Activated CD4-positive, CD25-positive, alpha-beta regulatory T cell treated with anti-CD3 and anti-CD28 coated beads, Interleukin-2, amount 50 U/mL, for 72 hours (primary cell): ENCODE results near the gene GOLT1A.

Experiments
- DNase-seq: peaks from one replicate; pipeline ENCODE4 v3.0.0; 2021

The GOLT1A gene

DNA sequence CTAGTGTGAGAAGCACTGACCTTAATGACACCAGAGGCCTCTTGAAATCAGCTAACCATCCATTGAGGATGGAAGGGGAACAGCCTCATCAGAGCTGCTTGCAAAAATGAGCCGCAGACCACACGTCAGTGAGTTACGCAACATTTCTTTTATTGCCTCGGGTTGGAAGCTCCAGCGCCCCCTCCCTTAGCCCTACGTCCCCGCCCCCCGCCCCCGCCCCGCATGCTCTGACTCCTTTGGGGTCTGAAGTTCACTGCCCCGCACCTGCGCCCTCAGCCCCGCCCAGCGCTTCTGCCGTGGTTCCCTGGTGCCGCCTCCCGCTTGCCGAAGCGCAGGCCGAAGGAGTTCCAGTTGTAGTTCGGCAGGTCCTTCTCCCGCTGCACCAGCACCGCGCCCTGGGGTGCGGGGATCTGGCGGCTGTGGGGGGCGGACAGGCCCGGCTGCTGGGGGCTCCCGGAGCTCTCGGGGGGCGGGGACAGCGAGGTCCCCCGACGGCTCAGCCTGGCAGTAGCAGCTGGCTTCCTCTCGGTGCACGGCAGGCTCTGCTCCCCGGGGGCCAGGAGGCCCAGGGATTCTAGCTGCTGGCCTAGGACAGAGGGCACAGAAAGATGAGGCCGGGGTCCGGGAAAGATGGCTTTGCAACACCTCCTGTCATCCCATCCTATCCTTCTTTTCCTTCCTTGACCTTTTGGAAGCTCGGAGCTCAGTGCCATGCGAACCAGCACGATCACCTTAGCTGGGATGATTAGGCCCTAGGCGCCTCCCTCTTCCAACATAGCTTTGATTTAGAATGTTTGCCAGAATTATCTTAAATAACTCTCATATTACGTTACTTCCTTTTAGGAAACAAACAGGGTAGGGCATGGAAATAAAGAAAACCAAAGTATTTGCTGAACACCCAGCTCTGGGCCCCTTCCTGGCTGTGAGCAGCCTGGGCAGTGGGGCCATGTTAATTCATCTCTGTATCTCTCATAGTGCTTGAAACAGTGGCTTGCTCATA lies 23.3 kb downstream of the GOLT1A start:
- no peak for DNase-seq

DNA sequence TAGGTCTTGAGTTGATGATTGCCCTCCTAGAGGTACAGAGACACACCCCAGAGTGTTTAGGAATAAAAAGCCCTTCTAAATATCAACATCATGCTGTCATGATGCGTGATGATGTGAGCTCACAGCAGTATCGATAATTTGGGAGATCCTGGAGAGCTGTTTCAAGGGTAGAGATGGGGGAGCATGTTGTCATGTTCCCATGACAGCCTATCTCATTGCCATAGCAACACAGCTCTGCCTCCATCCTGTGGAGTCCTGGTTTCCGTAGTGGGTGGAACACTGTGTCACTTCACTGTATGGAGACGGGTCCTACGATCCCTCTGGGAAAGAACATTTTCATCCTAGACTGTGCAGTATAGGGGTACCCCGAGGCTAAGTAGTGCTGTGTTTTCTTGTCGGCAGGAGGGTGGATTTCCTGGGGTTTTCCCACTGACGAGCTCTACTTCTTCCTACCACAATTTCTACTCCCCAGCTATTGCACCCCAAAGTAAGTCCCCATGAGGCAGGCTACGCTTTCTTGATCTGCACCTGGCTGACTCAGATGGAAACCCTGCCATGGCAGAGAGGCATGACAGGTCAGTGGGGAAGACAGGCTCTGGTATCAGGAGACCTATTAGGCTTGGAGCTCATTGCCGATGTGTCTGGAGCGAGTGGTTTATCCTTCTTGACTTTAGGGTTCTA lies 24.7 kb downstream of the GOLT1A start:
- no peak for DNase-seq

DNA sequence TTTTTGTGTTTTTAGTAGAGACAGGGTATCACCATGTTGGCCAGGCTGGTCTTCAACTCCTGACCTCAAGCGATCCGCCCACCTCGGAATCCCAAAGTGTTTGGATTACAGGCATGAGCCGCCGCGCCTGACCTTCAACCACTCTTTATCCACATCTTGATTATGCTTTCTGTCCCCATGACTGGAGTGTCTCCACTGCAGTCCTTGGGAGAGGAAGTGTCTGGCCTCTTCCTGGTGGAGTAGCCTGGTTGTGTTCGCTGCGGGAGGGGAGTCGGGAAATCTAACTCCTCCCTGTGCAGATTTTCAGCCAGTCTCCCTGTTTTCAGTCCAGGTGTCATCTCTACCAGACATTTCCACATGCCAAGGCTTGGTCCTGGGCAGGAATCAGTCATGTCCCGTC lies 27.2 kb downstream of the GOLT1A start:
- no peak for DNase-seq

DNA sequence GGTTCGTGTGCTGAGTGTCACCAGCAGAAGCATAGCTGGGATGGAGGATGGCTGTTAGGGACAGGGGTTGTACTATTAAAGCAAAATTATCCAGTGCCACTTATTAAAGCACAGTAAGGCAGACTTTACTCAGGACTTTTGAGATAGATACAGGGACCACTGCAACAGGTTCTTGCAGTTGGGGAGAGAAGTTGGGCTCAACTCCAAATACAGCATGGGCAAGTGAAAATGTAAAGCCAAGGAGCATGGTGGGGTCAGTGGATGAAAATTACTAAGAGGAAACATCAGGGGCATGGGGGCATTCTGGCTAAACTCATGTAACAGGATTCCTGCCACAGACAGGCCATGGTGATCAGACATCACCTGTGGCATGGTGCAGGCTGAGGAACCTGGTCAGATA lies 32.7 kb downstream of the GOLT1A start:
- DNase-seq, result no peak

DNA sequence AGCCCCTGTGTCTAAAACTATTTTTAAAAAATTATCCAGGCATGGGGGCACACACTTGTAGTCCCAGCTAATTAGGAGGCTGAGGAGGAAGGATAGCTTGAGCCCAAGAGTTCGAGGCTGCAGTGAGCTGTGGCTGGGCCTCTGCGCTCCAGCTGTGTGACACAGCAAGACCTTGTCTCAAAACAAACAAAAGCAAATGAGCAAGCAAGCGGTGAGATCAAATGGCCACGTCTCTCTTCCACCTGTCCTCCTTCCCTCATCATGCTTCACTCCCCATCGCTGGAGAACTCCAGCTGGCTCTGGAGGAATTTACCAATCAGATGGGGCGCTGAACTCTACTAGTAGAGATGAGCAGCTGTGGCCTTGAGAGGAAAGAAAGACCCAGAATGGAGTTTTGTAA lies 33.7 kb downstream of the GOLT1A start:
- no peak for DNase-seq

DNA sequence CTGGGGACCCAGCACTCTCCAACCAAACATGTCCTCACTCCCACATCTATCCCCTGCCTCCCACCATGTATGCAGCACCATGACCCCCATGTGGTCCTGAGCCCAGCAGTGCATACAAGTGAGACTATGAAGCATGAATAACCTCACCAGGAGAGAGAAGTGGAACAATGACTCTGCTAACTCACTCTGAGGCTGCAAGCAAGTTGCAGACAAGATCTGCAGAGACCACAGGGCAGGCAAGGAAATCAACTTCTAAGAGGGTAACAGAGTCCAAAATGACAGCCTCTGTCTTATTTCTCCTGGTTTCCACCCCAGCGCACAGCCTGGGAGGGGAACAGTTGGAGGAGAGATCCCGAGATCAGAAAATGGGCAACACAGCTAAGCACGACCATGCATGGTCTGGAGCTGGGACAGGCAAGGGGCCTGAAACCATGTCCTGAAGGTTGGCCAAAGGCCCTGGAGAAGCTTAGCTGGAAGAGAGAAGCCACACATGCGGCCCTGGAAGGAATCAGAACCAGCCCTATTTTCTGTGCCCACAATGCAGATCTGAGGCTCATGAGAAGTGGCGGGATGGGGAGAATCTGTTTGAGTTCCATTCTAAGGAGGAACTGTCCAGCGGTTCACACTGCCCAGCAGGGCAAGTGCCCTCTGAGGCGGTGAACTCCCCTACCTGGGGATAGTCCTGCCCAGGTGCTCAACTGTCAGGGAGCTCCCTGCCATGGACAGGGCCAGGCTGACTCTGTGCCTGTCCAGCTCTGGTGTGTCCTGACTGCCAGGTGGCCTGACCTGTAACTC lies 35.1 kb downstream of the GOLT1A start:
- no peak for DNase-seq

DNA sequence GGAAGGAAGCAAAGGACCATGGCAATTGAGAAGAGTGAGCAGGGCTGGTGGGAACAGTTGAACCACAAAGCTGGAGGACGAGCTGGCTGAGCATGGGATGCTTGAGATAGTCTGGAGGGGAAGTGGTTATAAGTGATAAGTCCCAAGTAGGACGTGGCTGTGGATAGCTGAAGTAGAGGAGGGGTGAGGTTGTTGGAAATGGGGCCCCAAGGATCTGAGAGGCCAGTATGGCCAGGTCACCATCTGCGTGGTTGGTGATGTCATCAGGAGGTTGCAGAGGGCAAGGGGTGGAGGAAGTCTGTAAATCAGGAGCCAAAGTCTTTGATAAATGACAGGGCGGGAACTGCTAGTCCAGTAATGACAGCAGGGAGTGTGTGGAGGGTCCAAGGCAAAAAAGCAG lies 36.7 kb downstream of the GOLT1A start:
- DNase-seq, result no peak

DNA sequence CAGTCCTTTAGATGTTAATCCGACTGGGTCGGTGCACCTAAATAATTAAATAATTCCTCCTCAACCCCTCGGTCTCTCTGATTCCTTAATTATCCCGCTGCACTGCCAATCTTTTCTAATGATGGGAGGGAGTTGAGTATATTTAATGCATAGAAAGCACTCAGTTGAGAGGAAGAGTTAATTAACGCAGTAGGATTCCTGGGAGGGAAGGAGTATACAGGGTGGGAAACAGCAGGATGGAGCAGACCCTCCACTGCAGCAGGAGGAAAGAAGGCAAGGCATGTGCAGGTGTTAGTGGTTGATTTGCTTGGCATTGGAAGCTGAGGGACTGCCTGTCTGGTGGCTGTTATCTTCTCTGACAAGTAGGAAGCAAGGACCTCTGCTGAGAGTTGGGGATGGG lies 37.7 kb downstream of the GOLT1A start:
- no peak for DNase-seq

DNA sequence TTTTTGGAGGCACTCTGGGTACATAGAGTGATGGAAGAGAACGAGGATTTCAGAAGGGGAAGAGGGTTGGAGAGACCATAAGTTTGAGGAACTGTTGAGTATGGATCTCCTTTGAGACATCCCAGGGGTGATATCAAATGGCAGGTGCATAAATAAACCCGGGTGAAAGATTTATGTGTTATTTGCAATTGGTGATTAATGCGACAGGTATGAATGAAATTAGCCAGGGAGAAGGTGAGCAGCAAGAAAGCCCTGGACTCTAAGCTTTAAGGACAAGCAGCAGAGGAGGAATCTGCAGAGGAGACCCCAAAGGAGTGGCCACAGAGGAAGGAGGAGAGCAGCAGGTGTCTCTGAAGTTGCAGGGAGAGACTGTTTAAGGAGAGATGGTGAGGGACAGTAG lies 38.8 kb downstream of the GOLT1A start:
- DNase-seq, result no peak

DNA sequence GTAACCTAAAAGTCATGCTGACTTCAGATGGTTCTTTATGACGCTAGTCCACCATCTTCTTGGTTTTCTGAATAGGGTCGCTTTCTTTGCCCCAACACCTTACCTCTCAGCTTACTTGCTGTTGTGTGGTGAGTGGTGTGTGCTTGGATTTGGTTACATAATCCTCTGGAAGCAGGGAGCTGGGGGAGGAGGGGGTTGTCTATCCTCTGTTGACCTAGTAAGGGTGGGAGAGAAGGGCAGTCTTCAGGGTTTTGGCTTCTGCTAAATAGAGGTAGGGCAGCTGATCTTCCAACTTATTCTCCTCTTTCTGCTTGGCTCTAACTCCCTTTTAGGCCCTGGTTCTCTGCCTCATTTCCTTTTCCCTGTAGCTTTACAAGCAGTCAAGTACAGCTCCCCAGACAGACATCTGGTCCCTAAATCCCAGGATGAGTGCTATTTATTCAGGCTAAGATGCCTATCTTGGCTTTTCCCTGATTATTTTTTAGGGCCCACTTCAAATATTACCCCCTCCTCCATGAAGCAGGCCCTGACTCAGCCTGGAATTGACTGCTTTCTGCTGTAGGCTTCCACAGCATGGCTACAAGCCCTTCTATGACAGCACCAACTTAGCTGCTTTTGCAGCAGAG lies 41.3 kb downstream of the GOLT1A start:
- DNase-seq, result no peak

DNA sequence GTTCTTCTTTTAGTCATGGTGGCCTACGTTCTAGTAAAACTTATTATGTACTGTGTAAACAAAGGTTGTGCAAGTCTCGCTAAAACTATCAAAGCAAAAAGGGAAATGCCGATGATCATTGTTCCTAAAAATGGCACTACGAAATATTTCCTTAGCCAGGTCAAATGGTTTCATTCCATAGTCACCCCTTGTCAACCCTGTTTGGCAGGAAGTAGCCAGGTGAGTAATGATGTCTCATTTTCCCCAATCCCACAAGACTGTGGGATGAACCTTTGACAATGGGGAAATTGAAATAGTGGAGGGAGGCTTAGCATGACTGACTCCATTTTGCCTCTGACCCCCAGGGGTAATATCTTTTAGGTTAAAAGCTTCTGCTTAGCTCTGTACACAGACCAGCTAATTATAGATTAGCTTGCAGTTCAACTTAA lies 42.0 kb downstream of the GOLT1A start:
- DNase-seq, result no peak

DNA sequence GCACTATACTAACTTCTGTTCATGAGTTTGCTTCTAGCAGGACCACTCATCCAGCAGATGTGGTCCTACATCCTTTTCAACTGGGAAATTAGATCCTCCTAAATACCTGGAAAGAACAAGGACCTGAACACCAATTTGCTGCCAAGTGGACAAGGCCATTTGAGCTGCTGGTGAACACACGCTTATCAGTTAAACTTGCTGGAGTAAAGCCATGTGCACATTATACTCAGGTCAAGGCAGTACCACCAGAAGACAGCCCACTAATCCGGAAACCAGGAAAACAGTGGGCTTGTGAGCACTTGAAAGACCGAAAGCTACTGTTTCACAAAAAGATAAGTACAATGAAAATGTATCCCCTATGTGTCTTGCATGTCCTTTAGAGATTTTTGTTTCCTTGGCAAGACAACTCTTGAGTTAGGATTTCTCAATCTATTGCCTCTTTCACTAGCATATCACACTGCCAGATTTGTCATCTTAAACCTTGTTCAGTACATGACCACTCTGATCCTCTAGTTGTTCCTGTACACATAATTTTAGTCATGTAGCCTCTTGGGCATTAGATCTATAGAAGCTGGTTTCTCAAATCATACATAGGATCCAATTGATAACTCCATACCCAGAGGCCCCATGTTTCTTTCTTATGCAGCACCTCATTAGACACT lies 43.2 kb downstream of the GOLT1A start:
- DNase-seq, result no peak

DNA sequence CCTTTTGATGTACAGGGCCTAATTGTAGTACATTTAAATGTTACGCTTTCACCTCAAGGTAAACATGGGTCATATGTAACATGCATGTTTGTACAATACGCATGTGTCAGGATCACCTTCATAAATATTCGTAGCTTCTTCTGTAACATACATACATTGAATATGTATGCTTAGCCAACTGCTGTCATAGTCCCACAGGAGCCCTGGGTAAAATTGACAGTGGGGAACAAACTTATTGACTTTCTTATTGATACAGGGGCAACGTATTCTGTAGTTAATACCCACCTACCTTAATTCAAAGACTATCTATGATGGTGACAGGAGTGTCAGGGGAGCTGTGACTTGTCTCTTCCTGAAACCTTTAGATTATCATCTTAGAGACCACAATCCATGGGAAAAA lies 43.9 kb downstream of the GOLT1A start:
- no peak for DNase-seq

DNA sequence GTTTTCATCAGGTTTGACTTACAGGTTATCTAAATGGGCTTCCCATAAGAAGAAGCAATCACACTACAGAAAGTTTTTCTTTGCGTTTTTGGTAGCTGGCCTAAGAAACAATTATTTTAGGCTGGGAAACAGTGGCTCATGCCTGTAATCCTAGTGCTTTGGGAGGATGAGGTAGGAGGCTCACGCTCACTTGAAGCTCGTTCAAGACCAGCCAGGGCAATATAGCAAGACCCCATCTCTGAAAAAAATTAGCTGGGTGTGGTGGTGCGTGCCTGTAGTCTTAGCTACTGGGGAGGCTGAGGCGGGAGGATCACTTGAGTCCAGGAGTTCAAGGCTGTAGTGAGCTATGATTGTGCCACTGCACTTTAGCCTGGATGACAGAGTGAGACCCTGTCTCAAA lies 46.1 kb downstream of the GOLT1A start:
- DNase-seq, result no peak

DNA sequence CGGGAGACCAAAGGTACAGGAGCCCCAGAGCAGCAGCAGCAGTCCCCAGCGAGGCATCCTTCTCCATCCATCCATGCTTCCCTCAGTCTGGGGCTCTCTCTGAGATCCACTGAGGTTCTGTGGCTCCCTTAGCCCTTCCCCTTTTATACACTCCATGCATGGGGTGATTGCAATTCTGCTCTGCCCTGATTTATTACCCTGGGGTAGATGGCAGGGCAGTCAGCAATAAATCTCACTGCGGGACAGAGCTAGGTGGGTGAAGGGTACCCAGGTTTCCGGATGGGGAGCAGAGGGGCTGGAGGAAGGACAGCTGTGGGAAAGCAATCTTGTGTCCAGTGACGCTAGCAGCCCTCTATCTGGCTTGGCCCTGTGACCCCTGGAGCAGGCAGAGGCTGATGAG lies 47.6 kb downstream of the GOLT1A start, which contains the start of gene REN:
Gene REN (minus strand): TSS at position 119 of the 400 bp plus-strand sequence. CDS start 44 bp downstream, at position 75.
- no peak for DNase-seq

DNA sequence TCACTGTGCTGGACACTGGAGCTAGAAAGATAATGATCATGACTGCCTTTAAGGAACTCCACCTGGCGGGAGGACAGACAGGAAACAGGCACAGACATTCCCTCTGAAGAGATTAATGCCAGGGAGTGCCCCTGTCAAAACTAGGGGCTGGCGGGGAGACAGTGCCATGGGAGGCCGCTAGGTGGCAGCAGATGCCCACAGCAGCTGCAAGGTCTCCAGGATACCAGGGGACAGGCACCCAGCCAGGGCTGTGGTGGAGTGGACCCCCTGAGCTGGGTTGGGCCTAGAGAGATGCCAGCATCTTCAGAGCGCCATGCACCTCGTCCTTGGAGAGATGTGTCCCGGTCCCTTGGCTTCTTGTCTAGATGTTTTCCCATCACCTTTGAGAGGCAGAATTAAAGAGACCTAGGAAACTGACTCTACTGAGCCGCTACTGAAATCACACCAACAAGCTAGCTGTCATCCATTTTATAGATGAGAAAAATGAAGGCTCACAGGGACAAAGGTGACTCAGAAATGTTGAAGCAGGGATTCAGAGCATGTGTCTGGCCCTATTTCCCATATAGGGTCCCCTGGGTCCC lies 51.2 kb downstream of the GOLT1A start:
- peak; percentile 83 for DNase-seq

DNA sequence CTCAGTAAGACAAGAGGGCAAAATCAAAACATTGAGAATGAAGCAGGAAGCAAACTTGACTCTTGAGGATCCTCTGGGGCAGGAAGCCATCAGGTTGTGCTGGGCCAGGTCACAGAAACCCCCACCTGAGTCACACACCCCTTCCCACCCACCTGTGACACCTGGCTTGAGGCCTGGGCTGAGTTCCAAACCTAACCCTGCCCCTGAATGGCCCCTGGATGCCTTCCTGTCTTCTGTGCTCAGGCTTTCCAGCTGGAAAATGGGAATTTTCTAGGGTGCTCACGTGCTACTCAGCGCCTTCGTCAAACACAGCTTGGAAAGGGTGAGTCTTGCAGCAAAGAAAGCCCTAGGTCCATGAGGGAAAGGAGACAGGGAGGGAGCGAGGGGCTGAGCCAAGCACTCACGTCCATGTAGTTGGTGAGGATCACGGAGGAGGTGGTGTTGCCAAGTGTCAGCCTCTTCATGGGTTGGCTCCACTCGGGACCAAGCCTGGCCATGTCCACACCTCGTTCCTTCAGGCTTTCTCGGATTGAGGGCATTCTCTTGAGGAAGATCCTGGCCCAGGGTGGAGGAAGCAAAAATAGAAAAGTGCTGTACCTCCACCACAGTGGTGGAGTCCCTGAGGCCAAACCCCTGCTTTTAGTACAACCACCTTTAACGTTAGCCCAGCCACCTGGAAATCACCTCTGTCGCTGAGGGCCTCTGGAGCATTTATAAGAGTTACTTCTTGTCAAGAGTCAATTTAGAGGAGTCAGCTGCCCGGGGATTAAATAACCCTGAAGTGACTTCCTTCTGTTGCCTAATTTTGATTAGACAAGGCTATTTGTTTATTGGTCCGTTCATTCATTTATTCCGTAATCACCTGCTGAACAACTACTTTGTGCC lies 51.9 kb downstream of the GOLT1A start:
- no peak for DNase-seq

DNA sequence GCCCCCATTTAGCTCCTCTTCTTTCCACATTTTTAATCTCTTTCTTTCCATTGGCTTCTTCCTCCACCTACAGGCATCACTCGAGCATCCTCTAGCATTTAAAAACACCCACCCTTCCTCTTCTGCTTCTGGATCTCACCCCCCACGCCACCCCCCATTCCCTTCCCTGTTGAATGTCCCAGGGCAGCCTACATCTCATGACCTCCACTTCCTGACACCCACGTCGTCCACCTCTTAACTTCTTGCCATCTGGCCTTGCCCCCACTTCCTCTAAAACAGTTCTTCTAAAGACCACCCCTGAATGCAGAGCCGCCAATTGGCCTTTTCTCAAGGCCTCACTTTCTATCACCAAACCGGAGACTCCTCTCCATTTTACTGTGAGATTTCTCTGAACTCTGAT lies 55.8 kb downstream of the GOLT1A start:
- no peak for DNase-seq

DNA sequence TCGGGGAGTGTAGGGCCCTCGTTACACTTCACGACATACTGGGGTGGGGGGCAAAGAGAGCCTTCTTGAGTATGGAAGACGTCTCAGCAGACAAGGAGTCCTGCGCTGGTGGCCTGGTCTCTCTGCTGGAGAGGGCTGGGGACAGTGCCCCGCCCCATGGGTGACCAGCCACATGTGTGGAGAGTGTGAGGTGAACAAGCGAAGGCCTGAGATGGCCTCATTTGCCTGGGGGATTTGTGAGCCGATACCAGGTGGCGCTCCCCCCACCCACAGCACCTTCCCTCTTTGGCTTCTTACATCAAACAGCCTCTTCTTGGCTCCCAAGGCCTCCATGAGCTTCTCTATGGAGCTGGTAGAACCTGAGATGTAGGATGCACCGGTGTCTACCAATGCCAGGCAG lies 57.9 kb downstream of the GOLT1A start:
- DNase-seq, result no peak

DNA sequence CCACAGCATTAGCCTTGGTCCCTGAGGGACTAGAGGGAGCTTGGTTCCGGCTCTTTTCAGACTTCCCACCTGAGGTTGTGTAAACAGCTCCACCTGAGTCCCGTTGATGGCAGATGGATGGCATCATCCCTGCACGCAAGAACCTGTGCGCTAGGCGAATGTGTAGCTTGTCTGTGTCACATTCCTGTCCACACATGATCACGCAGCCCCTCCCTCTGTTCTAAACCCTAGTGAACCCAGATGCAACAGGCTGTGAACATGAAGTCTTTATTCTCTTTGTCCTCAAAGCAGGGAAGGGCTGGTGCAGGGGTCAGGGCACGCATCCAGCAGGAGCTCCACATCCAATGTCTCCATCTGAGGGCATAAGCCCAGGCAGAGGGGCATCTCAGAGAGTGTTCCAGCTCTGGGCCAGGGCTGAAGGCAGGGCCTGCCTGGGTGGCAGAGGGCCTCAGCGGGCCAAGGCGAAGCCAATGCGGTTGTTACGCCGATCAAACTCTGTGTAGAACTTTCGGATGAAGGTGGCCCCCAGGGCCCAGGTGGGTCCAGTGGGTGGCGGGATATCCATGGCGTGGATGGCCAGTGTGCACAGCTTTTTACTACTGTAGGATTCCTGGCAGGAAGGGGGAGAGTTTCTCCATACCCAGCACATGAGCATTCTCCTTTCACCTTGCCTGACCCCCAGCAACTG lies 59.1 kb downstream of the GOLT1A start:
- DNase-seq, result no peak
